ENCODE measurements around the gene NSD2. TPM values are rescaled to one million over a fixed set of nuclear protein-coding genes. Genes with fewer than 3 reads are reported as not detected.

Gene NSD2
- polyA plus RNA-seq, 1 donor (not counting 4 experiments of a cell fraction or from before 2014, with no cell fraction given) = 22.6 TPM

GRCh38 chr4:1841201-1841886 is 29.8 kb upstream of the NSD2 start:
- Histone ChIP-seq H4K20me1 (ENCODE audit: control insufficient read depth, extremely low read depth, insufficient read depth, low read length) (peaks cover 11% of the 10 kb centered on the region), H3K4me3 (ENCODE audit: control insufficient read depth in 2 of 3, extremely low read depth in 1 of 3, insufficient read depth in 2 of 3, low read depth in 1 of 3, low read length in 3 of 3) (no peak overlapping the region), H3K36me3 (ENCODE audit: control insufficient read depth in 2 of 2, extremely low read depth in 1 of 2, insufficient read depth in 2 of 2, low read length in 2 of 2) (peaks cover 30 to 44% of the 10 kb centered on the region in 2 experiments), H3K9me3 (ENCODE audit: control insufficient read depth, low read depth, low read length) (no peaks in the 10 kb centered on the region), H3K9ac (ENCODE audit: control insufficient read depth, extremely low read depth, insufficient read depth, low read length) (no peak overlapping the region), H3K27ac (ENCODE audit: control insufficient read depth, insufficient read depth, low read length) (no peak overlapping the region), H3K9me1 (ENCODE audit: control insufficient read depth, extremely low read depth, insufficient read depth, low read length) (no peaks in the 10 kb centered on the region), H3K79me2 (ENCODE audit: control insufficient read depth, insufficient read depth, low read length) (peaks cover 59% of the 10 kb centered on the region), H3K4me1 (ENCODE audit: control insufficient read depth, extremely low read depth, insufficient read depth, low read length) (no peaks in the 10 kb centered on the region), H3K27me3 (ENCODE audit: control insufficient read depth, extremely low read depth, insufficient read depth, low read length) (no peaks in the 10 kb centered on the region), H3K4me2 (ENCODE audit: control insufficient read depth, extremely low read depth, insufficient read depth, low read depth, low read length) (no peak overlapping the region), H2AFZ (ENCODE audit: control insufficient read depth, low read length) (no peak overlapping the region)
- FAIRE-seq (no peak), DNase-seq (ENCODE audit: low read depth, low spot score) (no peak)
- TF ChIP-seq EZH2 (IDR thresholded peaks at IDR 0.05; ENCODE audit: low read length) (no peak), CTCF (optimal IDR thresholded peaks at IDR 0.05 in 1 of 3, IDR thresholded peaks at IDR 0.05 in 1 of 3, conservative IDR thresholded peaks at IDR 0.05 in 1 of 3; ENCODE audit: extremely low read depth in 1 of 3, insufficient read depth in 2 of 3, low read length in 3 of 3) (no peak)
- dilution Hi-C loops (cut with MboI; ENCODE audit: extremely low pct_ligation_motif_present, low sequenced_read_pairs) = no loop called here

- peaks cover 25 to 43% of the 10 kb centered on the region in 2 experiments for H3K36me3 ChIP-seq (ENCODE audit: control insufficient read depth in 2 of 2, extremely low read depth in 1 of 2, insufficient read depth in 2 of 2, low read length in 2 of 2)
- dilution Hi-C loops (cut with MboI; ENCODE audit: extremely low pct_ligation_motif_present, low sequenced_read_pairs) = no loop called here
- no peak for DNase-seq (ENCODE audit: low read depth, low spot score)
- no peaks in the 10 kb centered on the region for H3K9me1 ChIP-seq (ENCODE audit: control insufficient read depth, extremely low read depth, insufficient read depth, low read length)
- H3K27me3 ChIP-seq (ENCODE audit: control insufficient read depth, extremely low read depth, insufficient read depth, low read length) = no peaks in the 10 kb centered on the region
- no peak overlapping the region for H3K9ac ChIP-seq (ENCODE audit: control insufficient read depth, extremely low read depth, insufficient read depth, low read length)
- H3K9me3 ChIP-seq (ENCODE audit: control insufficient read depth, low read depth, low read length) = no peaks in the 10 kb centered on the region
- FAIRE-seq = no peak
- H2AFZ ChIP-seq (ENCODE audit: control insufficient read depth, low read length) = no peak overlapping the region
- H3K27ac ChIP-seq (ENCODE audit: control insufficient read depth, insufficient read depth, low read length) = no peak overlapping the region
- H4K20me1 ChIP-seq (ENCODE audit: control insufficient read depth, extremely low read depth, insufficient read depth, low read length) = peaks cover 9% of the 10 kb centered on the region
- no peak overlapping the region for H3K4me2 ChIP-seq (ENCODE audit: control insufficient read depth, extremely low read depth, insufficient read depth, low read depth, low read length)
- TF ChIP-seq CTCF (optimal IDR thresholded peaks at IDR 0.05 in 1 of 3, IDR thresholded peaks at IDR 0.05 in 1 of 3, conservative IDR thresholded peaks at IDR 0.05 in 1 of 3; ENCODE audit: extremely low read depth in 1 of 3, insufficient read depth in 2 of 3, low read length in 3 of 3) = no peak
- TF ChIP-seq EZH2 (IDR thresholded peaks at IDR 0.05; ENCODE audit: low read length) = no peak
- peaks cover 61% of the 10 kb centered on the region for H3K79me2 ChIP-seq (ENCODE audit: control insufficient read depth, insufficient read depth, low read length)
- no peak overlapping the region for H3K4me3 ChIP-seq (ENCODE audit: control insufficient read depth in 2 of 3, extremely low read depth in 1 of 3, insufficient read depth in 2 of 3, low read depth in 1 of 3, low read length in 3 of 3)
- H3K4me1 ChIP-seq (ENCODE audit: control insufficient read depth, extremely low read depth, insufficient read depth, low read length) = no peaks in the 10 kb centered on the region
Measured at GRCh38 chr4:1841887-1842210, 29.3 kb upstream of the NSD2 start.
